NCI-H146 treated with DMSO at 0.1 percent for 48 hours (cell line): ENCODE results near the gene CLDN4.
"Not testable (repeated sequence)": the region's sequence is repeated elsewhere in the genome, so short reads cannot be mapped to it uniquely, and the experiment has no call there.

Source experiments
- DNase-seq: peaks from one replicate; lab custom pipeline; 2025; ENCODE audit not compliant: unreplicated experiment; lab: John Stamatoyannopoulos, UW

The CLDN4 gene, protein sequence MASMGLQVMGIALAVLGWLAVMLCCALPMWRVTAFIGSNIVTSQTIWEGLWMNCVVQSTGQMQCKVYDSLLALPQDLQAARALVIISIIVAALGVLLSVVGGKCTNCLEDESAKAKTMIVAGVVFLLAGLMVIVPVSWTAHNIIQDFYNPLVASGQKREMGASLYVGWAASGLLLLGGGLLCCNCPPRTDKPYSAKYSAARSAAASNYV

DNA sequence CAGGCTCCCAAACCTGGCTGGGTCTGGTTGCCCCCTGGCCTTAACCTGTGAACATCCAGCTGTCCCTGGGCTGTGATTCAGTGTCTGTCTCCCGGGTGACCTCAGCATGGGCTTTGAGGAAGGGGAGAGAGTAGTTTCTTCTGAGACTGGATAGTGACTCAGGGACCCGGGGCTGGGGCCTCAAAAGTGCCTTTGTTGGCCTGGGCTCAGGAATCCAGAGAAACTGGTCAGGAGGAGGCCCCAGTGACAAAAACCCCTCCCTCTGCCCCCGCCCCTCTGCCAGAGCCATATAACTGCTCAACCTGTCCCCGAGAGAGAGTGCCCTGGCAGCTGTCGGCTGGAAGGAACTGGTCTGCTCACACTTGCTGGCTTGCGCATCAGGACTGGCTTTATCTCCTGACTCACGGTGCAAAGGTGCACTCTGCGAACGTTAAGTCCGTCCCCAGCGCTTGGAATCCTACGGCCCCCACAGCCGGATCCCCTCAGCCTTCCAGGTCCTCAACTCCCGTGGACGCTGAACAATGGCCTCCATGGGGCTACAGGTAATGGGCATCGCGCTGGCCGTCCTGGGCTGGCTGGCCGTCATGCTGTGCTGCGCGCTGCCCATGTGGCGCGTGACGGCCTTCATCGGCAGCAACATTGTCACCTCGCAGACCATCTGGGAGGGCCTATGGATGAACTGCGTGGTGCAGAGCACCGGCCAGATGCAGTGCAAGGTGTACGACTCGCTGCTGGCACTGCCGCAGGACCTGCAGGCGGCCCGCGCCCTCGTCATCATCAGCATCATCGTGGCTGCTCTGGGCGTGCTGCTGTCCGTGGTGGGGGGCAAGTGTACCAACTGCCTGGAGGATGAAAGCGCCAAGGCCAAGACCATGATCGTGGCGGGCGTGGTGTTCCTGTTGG lies at the start of gene CLDN4:
CLDN4 (plus strand) TSS at position 316 of the 903 bp plus-strand sequence; CDS start at position 522, 206 bp downstream.
- no peak for DNase-seq

DNA sequence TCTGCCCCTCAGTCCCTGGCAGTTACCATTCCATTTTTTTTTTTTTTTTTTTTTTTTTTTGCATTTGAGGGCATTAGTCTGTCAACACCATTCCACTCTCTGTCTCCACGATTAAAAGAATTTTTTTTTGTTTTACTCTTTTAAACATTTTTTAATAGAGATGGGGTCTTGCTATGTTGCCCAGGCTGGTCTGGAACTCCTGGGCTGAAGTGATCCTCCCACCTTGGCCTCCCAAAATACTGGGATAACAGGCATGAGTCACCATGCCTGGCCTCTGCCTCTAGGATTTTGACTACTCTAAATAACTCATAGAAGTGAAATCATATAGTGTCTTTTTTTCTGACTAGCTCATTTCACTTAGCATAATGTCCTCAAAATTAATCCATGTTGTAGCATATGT lies 44.2 kb upstream of the CLDN4 start:
- no peak for DNase-seq

DNA sequence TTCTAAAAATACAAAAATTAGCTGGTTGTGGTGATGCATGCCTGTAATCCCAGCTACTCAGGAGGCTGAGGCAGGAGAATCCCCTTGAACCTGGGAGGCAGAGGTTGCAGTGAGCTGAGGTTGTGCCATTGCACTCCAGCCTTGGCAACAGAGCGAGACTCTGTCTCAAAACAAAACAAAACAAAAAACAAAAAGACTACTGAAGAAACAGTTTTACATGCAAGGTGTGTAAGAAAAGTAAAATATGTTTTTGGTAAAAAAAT lies 43.1 kb upstream of the CLDN4 start:
- not testable (repeated sequence) for DNase-seq

DNA sequence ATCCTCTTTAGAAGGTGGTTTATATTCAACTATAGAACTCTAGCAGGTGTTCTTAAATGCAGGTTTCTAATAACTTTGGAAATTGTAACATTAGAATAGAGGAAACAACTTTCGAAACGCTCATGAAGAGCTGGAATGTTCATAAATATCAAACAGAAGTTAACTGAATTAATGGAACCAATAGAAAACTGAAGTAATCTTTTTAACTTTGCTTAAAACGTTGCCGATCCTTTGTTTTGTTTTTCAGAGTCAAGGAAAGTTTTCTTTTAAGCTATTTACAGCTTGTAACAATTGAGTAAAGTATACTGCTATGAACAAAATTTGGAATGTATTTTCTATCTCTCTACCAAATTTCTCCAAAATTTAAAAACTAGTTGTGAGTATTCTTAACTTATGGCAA lies 41.7 kb upstream of the CLDN4 start:
- DNase-seq, result no peak

DNA sequence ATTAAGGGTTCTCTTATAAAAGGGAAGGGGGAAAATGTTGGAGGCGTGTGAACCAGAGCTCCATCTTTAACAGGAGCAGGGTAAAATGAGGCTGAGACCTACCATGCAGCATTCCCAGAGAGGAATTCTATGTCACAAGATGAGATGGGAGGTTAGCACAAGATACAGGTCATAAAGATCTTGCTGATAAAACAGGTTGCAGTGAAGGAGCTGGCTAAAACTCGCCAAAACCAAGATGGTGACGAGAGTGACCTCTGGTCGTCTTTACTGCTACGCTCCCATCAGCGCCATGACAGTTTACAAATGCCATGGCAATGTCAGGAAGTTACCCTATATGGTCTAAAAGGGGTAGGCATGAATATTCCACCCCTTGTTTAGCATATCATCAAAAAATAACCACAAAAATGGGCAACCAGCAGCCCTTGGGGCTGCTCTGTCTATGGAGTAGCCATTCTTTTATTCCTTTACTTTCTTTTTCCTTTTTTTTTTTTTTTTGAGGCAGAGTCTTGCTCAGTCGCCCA lies 39.6 kb upstream of the CLDN4 start:
- DNase-seq, result not testable (repeated sequence)

DNA sequence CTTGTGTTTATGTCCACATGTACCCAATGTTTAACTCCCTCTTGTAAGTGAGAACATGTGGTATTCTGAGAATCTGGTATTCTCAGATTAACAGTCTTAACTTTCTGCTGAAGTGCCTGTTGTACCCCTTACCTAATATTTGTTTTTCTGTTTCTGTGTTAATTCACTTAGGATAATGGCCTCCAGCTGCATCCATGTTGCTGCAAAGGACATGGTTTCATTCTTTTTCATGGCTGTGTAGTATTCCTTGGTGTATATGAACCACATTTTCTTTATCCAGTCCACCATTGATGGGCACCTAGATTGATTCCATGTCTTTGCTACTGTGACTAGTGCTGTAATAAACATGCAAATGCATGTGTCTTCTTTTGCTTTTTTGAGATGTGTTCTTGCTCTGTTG lies 35.6 kb upstream of the CLDN4 start:
- not testable (repeated sequence) for DNase-seq

DNA sequence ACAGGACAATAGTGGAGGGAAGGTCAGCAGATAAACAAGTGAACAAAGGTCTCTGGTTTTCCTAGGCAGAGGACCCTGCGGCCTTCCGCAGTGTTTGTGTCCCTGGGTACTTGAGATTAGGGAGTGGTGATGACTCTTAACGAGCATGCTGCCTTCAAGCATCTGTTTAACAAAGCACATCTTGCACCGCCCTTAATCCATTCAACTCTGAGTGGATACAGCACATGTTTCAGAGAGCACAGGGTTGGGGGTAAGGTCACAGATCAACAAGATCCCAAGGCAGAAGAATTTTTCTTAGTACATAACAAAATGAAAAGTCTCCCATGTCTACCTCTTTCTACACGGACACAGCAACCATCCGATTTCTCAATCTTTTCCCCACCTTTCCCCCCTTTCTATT lies 34.1 kb upstream of the CLDN4 start:
- not testable (repeated sequence) for DNase-seq

DNA sequence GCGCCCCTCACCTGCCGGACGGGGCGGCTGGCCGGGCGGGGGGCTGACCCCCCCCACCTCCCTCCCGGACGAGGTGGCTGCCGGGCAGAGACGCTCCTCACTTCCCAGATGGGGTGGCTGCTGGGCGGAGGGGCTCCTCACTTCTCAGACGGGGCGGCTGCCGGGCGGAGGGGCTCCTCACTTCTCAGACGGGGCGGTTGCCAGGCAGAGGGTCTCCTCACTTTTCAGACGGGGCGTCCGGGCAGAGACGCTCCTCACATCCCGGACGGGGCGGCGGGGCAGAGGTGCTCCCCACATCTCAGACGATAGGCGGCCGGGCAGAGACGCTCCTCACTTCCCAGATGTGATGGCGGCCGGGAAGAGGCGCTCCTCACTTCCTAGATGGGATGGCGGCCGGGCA lies 33.6 kb upstream of the CLDN4 start:
- not testable (repeated sequence) for DNase-seq

DNA sequence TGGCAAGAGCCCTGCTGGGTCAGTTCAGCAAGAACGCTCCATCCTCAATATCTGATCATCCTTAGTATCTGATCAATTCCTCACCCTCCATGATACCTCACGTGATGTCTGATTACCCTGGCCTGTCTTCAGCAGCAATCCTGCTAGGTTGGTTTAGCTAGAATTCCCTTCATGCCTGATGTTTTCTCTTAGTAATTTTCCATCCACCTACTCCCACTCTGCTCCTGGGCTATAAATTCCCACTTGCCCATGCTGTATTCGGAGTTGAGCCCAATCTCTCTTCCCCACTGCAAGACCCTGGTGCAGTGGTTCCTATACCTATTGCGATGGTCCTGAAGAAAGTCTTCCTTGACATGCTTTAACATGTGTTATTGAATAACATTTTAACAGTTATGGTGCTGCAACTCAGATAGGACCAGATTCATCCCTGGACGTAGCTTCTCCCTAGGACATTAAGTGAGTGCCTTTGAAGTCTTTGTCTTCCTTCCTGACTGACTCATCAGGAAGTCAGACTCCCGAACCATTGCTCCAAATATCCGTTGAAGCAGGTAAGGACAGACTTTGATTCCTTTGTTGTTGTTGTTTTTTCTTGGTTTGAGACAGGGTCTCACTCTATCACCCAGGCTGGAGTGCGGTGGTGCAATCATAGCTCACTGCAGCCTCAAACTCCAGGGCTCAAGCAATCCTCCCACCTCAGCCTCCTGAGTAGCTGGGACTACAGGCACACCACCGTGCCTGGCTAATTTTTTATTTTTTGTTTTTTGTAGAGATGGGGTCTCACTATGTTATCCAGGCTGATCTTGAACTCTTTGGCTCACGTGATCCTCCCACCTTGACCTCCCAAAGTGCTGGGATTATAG lies 31.3 kb upstream of the CLDN4 start:
- no peak for DNase-seq

DNA sequence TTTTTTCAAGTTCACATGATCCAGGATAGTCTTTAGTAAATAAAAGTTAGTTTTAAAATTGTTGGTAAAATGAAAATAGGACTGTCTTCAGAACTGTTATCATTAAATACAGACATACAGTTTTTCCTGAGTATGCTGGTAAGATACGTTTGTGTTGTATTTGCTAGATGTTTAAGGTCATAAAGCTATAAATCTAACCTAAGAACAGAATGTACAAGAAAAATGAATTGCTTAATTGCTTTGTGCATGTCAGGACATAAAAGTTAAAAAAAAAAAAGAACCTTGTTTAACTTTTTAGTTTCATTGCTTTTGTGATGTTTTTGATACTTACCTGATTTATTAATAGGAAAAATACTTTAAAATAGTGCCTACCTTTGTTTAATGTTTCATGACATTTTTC lies 29.2 kb upstream of the CLDN4 start:
- no peak for DNase-seq

DNA sequence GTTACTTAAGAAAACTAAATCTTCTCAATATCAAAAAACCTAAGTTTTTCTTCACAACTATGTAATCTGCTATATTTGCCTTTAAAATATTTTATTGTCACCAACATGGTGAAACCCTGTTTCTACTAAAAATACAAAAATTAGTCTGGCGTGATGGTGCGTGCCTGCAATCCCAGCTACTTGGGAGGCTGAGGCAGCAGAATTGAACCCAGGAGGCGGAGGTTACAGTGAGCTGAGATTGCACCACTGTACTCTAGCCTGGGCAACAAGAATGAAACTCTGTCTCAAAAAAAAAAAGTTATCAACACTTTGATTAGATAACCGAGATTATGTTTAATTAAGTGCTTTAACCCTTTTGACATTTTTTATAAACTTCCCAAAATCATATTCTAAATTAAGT lies 28.3 kb upstream of the CLDN4 start:
- no peak for DNase-seq

DNA sequence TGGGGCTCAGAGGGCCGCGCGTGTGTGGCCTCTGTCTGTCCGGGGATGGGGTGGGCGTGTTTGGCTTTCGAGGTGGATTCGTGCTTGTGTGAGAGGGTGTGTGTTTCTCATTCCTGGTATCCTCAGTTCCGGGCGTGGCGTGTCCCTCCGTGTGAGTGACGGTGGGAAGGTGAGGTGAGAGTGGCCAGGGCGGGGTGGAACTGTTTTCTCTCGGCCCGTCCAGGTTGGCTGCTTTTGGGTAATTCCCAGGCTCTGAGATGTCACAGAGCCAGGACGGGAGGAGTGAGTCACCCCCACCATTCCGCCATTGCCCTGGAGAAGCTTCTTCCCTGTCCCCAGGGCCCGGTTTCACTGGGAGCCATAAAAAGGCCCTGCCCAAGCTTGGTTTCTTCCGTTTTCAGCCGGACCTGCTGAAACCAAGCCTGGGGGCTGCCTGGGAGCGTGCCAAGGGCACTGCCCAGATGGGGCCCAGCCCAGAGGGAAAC lies 21.3 kb upstream of the CLDN4 start:
- no peak for DNase-seq

DNA sequence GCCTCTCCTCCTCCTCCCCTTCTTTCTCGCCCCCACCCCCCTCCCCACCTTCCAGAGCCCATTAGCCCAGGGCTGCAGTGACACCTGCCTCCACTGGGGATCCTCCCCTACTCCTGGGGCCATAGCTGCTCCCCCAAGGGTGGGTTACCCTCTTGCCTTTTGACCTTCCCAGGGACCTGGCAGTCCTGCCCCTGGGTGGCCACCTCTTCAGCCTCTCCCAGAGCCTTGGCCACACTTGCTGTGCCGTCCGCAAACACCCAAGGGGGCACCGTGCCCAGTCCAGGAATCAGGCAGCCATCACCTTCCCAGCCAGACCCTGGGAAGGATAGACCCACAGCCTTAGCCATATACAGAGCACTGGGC lies 19.8 kb upstream of the CLDN4 start:
- DNase-seq, result no peak

DNA sequence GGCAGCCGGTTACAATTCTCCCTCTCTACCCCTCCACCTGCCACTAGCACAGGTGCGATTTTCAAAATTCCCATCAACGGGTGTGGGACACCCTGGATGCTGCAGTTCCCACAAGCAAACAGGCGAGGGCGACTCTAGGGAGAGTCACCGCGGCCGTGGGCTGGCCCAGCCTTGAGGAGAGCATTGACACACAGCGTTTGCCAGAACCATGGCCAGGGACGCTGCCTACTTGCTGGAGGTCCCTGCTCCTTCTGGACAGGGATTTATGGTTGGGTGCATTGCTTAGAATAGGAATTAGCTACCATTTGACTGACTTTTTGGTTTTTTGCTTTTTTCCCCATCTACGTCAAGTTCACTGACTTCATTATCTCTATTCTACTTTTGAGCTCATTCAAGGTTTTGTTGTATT lies 19.0 kb upstream of the CLDN4 start:
- DNase-seq, result peak; percentile 16

DNA sequence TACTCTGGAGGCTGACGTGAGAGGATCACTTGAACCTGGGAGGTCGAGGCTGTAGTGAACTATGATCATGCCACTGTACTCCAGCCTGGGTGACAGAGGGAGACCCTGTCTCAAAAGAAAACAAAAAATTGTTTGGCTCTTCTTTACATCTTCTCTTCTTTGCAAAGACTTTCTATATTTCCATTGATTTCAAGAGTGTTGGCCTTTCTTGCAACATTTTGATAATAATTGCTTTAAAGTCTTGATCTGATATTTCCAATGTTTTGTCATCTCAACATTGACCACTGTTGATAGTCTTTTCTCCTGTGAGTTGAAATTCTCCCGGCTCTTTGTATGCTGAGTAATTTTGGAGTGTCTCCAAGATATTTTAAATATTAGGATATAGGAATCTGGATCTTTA lies 17.8 kb upstream of the CLDN4 start:
- DNase-seq, result no peak

DNA sequence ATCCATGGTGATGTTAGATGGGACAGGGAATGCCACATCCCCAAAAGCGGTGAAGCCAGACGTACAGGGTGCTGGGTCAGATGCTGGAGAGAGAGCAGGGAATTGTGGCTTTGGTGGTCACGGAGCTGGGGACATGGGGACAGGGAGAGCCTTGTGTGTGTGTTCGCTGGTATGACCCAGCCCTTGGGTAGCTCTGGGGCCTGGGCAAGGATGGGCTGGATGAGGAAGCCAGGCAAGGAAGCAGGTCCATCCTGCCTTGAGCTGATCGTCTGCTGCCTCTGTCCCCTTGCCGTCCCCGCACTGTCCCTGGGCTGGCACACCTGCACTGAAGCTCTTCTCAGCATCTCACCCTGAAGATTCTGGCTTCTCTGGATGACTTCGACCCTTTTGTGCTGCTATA lies 15.4 kb upstream of the CLDN4 start:
- DNase-seq, result no peak

DNA sequence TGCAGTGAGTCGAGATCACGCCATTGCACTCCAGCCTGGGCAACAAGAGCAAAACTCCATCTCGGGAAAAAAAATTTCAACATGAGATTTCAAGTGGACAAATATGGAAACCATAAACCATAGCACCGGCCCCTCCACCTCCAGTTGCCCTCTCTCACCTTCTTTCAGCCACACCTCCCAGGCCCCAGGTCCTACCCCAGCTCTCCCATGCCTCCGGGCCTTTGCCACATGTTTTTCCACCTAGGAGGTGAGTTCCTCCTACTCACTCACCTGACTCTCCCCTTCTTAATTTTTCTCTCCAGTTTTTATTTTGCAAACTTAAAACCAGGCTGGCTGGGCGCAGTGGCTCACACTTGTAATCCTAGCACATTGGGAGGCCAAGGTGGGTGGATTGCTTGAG lies 13.7 kb upstream of the CLDN4 start:
- no peak for DNase-seq

DNA sequence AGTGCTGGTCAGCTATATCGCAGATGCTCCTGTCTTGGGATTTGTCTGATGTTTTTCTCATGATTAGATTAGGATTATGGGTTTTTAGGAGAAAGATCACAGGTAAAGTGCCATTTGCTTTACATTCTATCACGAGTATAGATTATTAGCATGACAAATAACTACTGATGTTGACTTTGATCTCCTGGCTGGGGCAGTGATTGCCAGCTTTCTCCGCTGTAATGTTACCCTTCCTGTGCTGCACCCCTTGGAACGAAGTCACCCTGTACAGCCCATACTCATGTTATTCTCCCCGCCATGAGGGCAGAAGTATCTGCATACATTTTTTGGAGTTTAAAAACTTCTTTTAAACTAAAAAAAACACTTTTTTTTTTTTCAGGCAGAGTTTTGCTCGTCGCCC lies 10.8 kb upstream of the CLDN4 start:
- DNase-seq, result no peak

DNA sequence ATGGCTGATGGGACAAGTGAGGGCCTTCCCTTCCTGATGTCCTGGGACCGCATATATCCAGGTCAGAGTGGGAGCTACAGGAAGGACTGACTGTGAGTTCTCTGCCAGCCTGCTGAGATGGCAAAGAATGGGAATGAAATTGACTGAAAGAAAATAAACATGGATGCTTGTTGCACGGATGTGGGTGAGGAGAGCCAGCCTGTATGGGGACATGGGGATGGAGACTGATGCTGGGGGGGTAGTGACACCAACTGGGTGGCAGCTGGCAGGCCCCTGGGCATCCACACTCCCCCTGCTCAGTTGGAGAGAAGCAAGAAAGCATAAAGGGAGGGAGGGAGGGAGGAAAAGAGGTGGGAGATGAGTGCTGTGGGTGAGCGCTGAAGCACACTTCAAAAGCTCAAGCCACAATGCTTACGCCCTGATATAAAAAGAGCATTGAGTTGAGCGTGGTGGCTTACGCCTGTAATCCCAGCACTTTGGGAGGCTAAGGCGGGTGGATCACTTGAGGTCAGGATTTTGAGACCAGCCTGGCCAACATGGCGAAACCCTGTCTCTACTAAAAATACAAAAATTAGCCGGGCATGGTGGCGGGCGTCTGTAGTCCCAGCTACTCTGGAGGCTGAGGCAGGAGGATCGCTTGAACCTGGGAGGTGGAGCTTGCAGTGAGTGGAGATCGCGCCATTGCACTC lies 9.1 kb upstream of the CLDN4 start:
- not testable (repeated sequence) for DNase-seq

DNA sequence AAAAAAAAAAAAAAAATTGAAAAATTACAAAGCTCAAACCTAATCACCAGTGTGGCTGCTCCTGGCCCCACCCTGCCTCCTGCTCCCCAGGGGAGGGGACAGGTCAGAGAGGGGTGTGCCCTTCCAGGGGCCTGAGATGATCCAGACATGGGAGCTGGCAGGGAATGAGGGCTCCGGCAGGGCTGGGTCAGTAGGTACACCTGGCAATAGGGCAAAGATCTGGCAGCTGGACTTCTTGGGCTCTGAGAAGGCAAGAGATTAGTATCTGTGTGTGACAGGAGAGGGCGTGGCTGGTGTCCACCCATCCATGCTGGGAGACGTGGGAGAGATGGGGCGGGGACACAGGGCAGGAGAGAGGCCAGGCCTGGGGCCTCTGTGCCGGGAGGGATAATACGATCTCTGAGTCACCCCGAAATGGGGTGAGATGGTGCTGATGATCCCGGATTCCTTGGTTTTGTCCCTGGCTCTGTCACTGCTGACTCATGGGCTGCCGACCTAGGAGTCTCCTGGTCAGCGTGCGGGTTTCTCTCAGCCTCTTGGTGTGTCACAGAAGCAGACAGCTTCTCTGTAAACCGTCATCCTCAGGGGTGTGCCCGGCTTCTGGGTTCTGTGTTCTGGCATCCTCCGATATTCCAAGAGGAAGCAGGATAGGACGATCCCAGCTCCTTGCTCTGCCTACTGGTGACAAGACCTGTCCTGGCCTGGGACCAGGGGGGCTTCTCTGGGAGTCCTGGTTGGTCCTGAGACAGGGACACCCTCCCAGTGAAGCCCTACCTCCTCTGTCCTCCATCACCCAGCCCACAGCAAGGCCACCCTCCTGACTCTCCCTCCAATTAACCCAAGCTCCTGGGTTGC lies 8.2 kb upstream of the CLDN4 start:
- DNase-seq, result no peak
